ENCODE results near the gene PPIB.
"Not testable (repeated sequence)": the region's sequence is repeated elsewhere in the genome, so short reads cannot be mapped to it uniquely, and the experiment has no call there.

Gene PPIB

GRCh38 chr15:64141798-64142512, 20.9 kb downstream of the PPIB start:
- DNase-seq (ENCODE audit: low read depth): no peak

- DNase-seq (ENCODE audit: low read depth): no peak
Measured at GRCh38 chr15:64138331-64138941, 24.4 kb downstream of the PPIB start.

- DNase-seq (ENCODE audit: low read depth): no peak
Measured at GRCh38 chr15:64137226-64137833, 25.5 kb downstream of the PPIB start.

GRCh38 chr15:64136347-64136746, 26.5 kb downstream of the PPIB start:
- DNase-seq (ENCODE audit: low read depth): no peak

- no peak for DNase-seq (ENCODE audit: low read depth)
Measured at GRCh38 chr15:64134345-64134829, 28.4 kb downstream of the PPIB start.

GRCh38 chr15:64133623-64134344, 29.0 kb downstream of the PPIB start:
- DNase-seq (ENCODE audit: low read depth): no peak

- no peak for DNase-seq (ENCODE audit: low read depth)
Measured at GRCh38 chr15:64132217-64132616, 30.6 kb downstream of the PPIB start.

GRCh38 chr15:64131547-64131946, 31.3 kb downstream of the PPIB start:
- DNase-seq (ENCODE audit: low read depth): no peak

GRCh38 chr15:64130159-64130558, 32.7 kb downstream of the PPIB start:
- DNase-seq (ENCODE audit: low read depth): no peak

- DNase-seq (ENCODE audit: low read depth): no peak
Measured at GRCh38 chr15:64127521-64128270, 35.1 kb downstream of the PPIB start.

- no peak for DNase-seq (ENCODE audit: low read depth)
Measured at GRCh38 chr15:64125978-64126377, 36.8 kb downstream of the PPIB start.

- DNase-seq (ENCODE audit: low read depth): no peak
Measured at GRCh38 chr15:64122936-64123351, 39.9 kb downstream of the PPIB start.

GRCh38 chr15:64122444-64122843, 40.4 kb downstream of the PPIB start:
- no peak for DNase-seq (ENCODE audit: low read depth)

- no peak for DNase-seq (ENCODE audit: low read depth)
Measured at GRCh38 chr15:64121614-64122013, 41.2 kb downstream of the PPIB start.

GRCh38 chr15:64120322-64120721, 42.5 kb downstream of the PPIB start:
- DNase-seq (ENCODE audit: low read depth): not testable (repeated sequence)

GRCh38 chr15:64117759-64118487, 44.9 kb downstream of the PPIB start:
- DNase-seq (ENCODE audit: low read depth): no peak

GRCh38 chr15:64112904-64113303, 49.9 kb downstream of the PPIB start:
- no peak for DNase-seq (ENCODE audit: low read depth)

GRCh38 chr15:64112073-64112772, 50.6 kb downstream of the PPIB start:
- DNase-seq (ENCODE audit: low read depth): no peak

- DNase-seq (ENCODE audit: low read depth): no peak
Measured at GRCh38 chr15:64111679-64112050, 51.2 kb downstream of the PPIB start.

- DNase-seq (ENCODE audit: low read depth): no peak
Measured at GRCh38 chr15:64110950-64111678, 51.7 kb downstream of the PPIB start.
